ENCODE results near the gene MAVS. TPM values are rescaled to one million over a fixed set of nuclear protein-coding genes. Genes with fewer than 3 reads are reported as not detected.
A peak's percentile ranks its signal among the peaks of the same experiment; 100 is the strongest.

The MAVS gene
- total and polyA plus RNA-seq, 2 donors = 13.8 to 21.5 TPM

DNA sequence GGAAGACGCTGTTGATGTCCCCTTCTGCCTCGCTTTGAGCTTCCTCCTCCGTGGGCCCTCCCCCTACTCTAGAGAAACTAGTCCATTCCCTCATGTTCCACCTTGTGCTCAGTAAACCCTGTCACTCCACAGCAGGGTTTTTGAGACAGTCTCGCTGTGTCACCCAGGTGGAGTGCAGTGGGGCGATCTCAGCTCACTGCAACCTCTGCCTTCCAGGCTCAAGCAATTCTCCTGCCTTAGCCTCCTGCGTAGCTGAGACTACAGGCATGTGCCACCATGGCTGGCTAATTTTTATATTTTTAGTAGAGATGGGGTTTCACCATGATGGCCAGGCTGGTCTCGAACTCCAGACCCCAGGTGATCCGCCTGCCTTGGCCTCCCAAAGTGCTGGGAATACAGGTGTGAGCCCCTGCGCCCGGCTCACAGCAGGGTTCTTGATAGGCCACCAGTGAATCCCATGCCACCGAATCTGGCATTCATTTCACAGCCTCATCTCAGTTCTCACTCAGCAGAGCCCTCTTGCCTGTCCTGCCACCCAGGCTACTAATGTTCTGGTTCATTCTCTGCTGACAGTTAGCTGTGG lies 78.6 kb downstream of the MAVS start:
- Histone ChIP-seq H3K36me3 (ENCODE audit: insufficient read depth) (no peaks in the 10 kb centered on the region), H3K4me1 (ENCODE audit: insufficient read depth) (no peaks in the 10 kb centered on the region), H3K27ac (ENCODE audit: low read depth) (no peak overlapping the region), H3K4me3 (ENCODE audit: low read depth, low read length) (no peak overlapping the region)
- DNase-seq (ENCODE audit: extremely low spot score) = no peak
- WGBS = 94% methylated on average over 11 of the region's 11 CpGs

Small RNA genes within 50 kb of the gene (small RNA-seq; reads per million reads assigned to genes)
- gene MIR103A2 = 6.8 reads per million, percentile 93 among the genes with 10 or more reads in this experiment

Other genes starting within 250 kb of the MAVS start
- not detected for gene GFRA4, start 183.4 kb upstream of the MAVS start, total RNA-seq
- gene GFRA4, start 183.4 kb upstream of the MAVS start, polyA plus RNA-seq = not detected
- 88.2 TPM for gene ADAM33, start 164.8 kb upstream of the MAVS start, total RNA-seq
- 111 TPM for gene ADAM33, start 164.8 kb upstream of the MAVS start, polyA plus RNA-seq
- 3.2 TPM for gene SIGLEC1, start 134.2 kb upstream of the MAVS start, total RNA-seq
- gene SIGLEC1, start 134.2 kb upstream of the MAVS start, polyA plus RNA-seq = 7.6 TPM
- gene HSPA12B, start 114.1 kb upstream of the MAVS start, total RNA-seq = 10.7 TPM
- 11.8 TPM for gene HSPA12B, start 114.1 kb upstream of the MAVS start, polyA plus RNA-seq
- gene ADISSP, start 79.1 kb upstream of the MAVS start, total RNA-seq = 10.0 TPM
- gene ADISSP, start 79.1 kb upstream of the MAVS start, polyA plus RNA-seq = 109 TPM
- not detected for gene SPEF1, start 65.4 kb upstream of the MAVS start, total RNA-seq
- 0.16 TPM for gene SPEF1, start 65.4 kb upstream of the MAVS start, polyA plus RNA-seq
- 36.9 TPM for gene CENPB, start 60.1 kb upstream of the MAVS start, total RNA-seq
- 104 TPM for gene CENPB, start 60.1 kb upstream of the MAVS start, polyA plus RNA-seq
- 18.7 TPM for gene CDC25B, start 50.5 kb upstream of the MAVS start, total RNA-seq
- 42.2 TPM for gene CDC25B, start 50.5 kb upstream of the MAVS start, polyA plus RNA-seq
- 10.2 TPM for gene AP5S1, start 26.3 kb upstream of the MAVS start, total RNA-seq
- gene AP5S1, start 26.3 kb upstream of the MAVS start, polyA plus RNA-seq = 9.2 TPM
- 53.4 TPM for gene PANK2, start 42.6 kb downstream of the MAVS start, total RNA-seq
- 22.1 TPM for gene PANK2, start 42.6 kb downstream of the MAVS start, polyA plus RNA-seq
- 11.7 TPM for gene RNF24, start 168.7 kb downstream of the MAVS start, total RNA-seq
- gene RNF24, start 168.7 kb downstream of the MAVS start, polyA plus RNA-seq = 6.4 TPM